ENCODE results near the gene TRIM63. TPM values are rescaled to one million over a fixed set of nuclear protein-coding genes. Genes with fewer than 3 reads are reported as not detected.

The TRIM63 gene
- total and polyA plus RNA-seq, 11 donors, result 136 to 598 (median 204) TPM

DNA sequence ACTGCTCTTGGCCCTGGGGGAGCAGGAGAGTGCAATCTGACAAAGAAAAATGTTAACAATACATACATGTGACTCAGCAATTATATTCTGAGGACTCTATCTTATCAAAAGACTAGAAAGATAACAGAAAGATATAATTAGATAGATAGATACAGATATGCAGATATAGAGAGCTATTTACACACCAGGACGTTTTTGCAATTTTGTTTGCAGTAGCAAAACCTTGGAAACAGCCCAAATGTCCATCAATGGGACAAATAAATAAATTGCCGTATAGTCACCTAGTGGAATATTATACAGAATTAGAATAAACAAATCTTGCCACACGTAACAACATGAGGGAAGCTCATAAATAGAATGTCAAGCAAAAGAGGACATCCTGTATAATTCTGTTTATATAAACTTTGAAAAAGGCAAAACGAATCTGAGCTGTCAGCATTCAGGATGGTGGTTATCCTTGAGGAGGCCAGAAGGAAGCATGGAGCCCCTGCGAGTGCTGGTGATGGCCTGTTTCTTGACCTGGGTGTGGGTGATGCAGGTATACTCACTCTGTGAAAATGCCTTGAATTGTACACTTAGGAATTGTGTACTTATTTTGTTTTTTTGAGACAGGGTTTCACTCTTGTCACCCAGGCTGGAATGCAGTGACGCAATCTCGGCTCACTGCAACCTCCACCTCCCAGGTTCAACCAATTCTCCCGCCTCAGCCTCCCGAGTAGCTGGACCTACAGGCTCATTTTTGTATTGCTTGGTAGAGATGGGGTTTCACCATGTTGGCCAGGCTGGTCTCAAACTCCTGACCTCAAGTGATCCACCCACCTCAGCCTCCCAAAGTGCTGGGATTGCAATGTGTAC lies 12.8 kb upstream of the TRIM63 start:
- TF ChIP-seq, protein P1, sequence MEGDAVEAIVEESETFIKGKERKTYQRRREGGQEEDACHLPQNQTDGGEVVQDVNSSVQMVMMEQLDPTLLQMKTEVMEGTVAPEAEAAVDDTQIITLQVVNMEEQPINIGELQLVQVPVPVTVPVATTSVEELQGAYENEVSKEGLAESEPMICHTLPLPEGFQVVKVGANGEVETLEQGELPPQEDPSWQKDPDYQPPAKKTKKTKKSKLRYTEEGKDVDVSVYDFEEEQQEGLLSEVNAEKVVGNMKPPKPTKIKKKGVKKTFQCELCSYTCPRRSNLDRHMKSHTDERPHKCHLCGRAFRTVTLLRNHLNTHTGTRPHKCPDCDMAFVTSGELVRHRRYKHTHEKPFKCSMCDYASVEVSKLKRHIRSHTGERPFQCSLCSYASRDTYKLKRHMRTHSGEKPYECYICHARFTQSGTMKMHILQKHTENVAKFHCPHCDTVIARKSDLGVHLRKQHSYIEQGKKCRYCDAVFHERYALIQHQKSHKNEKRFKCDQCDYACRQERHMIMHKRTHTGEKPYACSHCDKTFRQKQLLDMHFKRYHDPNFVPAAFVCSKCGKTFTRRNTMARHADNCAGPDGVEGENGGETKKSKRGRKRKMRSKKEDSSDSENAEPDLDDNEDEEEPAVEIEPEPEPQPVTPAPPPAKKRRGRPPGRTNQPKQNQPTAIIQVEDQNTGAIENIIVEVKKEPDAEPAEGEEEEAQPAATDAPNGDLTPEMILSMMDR (IDR thresholded peaks at IDR 0.05), result no peak
- TF ChIP-seq POLR2A (IDR thresholded peaks at IDR 0.05), result no peak
- intact Hi-C loops (cut with DNase I), result loop anchor here in 1 of 10 donors (5.0 kb wide), 1 partner anchor 43 kb away; no protein-coding TSS in a partner anchor
- 63 to 68% (median 65%) methylated on average over 9 of the region's 9 CpGs for WGBS, 4 donors
- Histone ChIP-seq H3K27me3 (peaks cover 0 to 6% (median 0%) of the 10 kb centered on the region in 9 donors), H3K9me3 (no peaks in the 10 kb centered on the region), H3K4me3 (no peak overlapping the region), H3K27ac (peak overlapping the region in 10 of 12 donors; percentile 2 to 90 (median 63)), H3K36me3 (no peaks in the 10 kb centered on the region), H3K4me1 (peaks cover 0 to 49% (median 5%) of the 10 kb centered on the region in 12 donors)
- ATAC-seq, result no peak
- no peak for DNase-seq

DNA sequence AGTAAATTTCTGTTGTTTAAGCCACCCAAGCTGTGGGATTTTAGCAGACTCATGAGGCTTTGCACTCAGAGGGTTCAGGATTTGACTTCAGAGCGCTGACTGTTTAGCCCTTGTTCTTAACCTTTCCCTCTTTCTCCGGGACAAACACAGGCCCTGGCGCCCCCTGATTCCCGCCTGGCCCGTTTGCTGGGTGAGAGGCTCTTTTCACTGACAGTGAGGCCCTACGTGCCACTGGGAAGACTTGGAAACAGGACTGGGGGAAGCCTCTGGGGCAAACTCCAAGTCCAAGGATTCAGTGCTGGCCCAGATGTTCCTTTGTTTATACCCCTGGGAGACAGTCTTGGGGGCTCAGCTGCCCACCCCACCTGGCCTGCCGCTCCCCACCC lies 11.7 kb upstream of the TRIM63 start:
- H3K36me3 ChIP-seq, result no peaks in the 10 kb centered on the region
- H3K4me3 ChIP-seq, result no peak overlapping the region
- intact Hi-C loops (cut with DNase I), result no loop called here
- H3K9me3 ChIP-seq, result no peaks in the 10 kb centered on the region
- H3K27me3 ChIP-seq, result peaks cover 0 to 6% (median 0%) of the 10 kb centered on the region in 9 donors
- H3K4me1 ChIP-seq, result peaks cover 0 to 53% (median 6%) of the 10 kb centered on the region in 12 donors
- DNase-seq (no peak), ATAC-seq (no peak)
- H3K27ac ChIP-seq, result peak overlapping the region; percentile 11 to 90 (median 63)
- no peak for TF ChIP-seq POLR2A (IDR thresholded peaks at IDR 0.05)
- TF ChIP-seq, protein P1 (IDR thresholded peaks at IDR 0.05), result no peak
- WGBS, 4 donors, result 45 to 54% (median 49%) methylated on average over 6 to 7 of the region's 7 CpGs

DNA sequence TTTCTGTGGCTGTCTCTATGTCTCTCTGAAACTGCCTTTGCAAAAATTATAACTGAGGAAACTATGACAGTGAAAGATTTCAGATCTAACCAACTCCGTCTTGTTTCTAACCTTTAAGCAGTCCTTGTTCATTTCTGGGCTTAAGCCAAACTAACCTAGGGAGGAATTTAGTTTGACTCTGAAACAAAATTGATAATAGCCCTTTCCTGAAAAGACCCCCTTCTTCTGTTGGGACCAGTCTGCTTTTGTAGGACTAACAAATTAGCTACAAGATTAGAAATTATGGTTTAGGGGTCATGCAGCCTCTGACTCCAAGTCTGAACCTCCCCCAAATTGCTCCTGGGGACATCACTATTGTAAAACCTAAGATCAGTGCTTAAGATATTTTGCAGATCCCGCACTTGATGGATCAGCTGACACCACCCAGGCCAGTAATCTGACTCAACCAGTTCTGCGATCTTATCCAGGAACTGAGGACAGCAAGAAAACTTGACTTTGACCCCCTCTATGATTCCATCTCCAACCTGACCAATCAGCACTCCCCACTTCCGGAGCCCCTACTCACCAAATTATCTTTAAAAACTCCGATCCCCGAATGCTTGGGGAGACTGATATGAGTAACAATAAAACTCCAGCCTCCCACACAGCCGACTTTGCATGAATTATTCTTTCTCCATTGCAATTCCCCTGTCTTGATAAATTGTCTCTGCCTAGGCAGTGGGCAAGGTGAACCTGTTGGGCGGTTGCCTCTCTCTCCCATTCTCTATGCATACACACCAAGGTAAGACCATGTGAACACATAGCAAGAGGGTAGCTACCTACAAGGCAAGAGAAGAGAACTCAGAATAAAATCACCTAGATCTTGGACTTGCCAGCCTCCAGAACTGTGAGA lies 11.1 kb upstream of the TRIM63 start:
- Histone ChIP-seq H3K9me3 (no peaks in the 10 kb centered on the region), H3K4me3 (no peak overlapping the region), H3K4me1 (peaks cover 0 to 50% (median 6%) of the 10 kb centered on the region in 12 donors), H3K27me3 (peaks cover 0 to 6% (median 0%) of the 10 kb centered on the region in 9 donors), H3K36me3 (no peaks in the 10 kb centered on the region), H3K27ac (peak overlapping the region; percentile 11 to 90 (median 63))
- no peak for TF ChIP-seq POLR2A (IDR thresholded peaks at IDR 0.05)
- TF ChIP-seq, protein P1 (IDR thresholded peaks at IDR 0.05), result no peak
- DNase-seq (no peak), ATAC-seq (no peak)
- WGBS, 4 donors, result 45 to 62% (median 49%) methylated on average over 8 of the region's 8 CpGs
- intact Hi-C loops (cut with DNase I), result no loop called here

DNA sequence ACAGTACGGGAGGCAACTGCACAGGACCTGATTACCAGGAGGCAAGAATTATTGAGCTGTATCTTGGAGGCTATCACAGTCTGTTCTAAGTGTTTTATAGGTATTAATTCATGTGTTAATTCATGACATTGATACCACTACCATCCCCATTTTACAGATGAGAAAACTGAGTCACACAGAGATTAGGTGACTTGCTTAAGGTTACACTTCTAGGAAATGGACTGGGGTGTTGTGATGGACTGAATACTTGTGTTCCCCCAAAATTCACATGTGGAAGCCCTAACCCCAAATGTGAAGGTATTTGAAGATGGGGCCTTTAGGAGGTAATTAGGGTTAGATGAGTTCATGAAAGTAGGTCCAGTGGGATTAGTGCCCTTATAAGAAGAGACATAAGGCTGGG lies 10.1 kb upstream of the TRIM63 start:
- Histone ChIP-seq H3K4me1 (peaks cover 0 to 54% (median 6%) of the 10 kb centered on the region in 12 donors), H3K36me3 (no peaks in the 10 kb centered on the region), H3K27me3 (peaks cover 0 to 6% (median 0%) of the 10 kb centered on the region in 9 donors), H3K27ac (peak overlapping the region in 1 of 12 donors; percentile 78), H3K9me3 (no peaks in the 10 kb centered on the region), H3K4me3 (no peak overlapping the region)
- TF ChIP-seq POLR2A (IDR thresholded peaks at IDR 0.05), result no peak
- TF ChIP-seq, protein P1 (IDR thresholded peaks at IDR 0.05), result no peak
- 94 to 100% (median 97%) methylated on average over 1 of the region's 1 CpG for WGBS, 4 donors
- ATAC-seq, result no peak
- intact Hi-C loops (cut with DNase I), result no loop called here
- no peak for DNase-seq

Measured in heart left ventricle (tissue), 16 donors.